Cardiac septum (tissue), 1 donor: ENCODE measurements around the gene PDE1A. TPM values are rescaled to one million over a fixed set of nuclear protein-coding genes. Genes with fewer than 3 reads are reported as not detected.

ENCODE experiments used
- DNase-seq: peaks from one replicate; pipeline ENCODE4 v3.0.0-alpha.2; 2020; ENCODE audit warnings: low spot score
- intact Hi-C: fragments of 100-400 bp; cut with DNase I; formaldehyde crosslinking; loops from one replicate; pipeline ENCODE4 v1.14.0; 2022
- total RNA-seq: library from RNA; stranded (reverse); fragmentation: NEBNext Ultra II Directional; extraction: Animal tissue kit (Norgen Biotek cat#: 25700); gene quantifications from one replicate; pipeline ENCODE4 v1.2.1, GENCODE V29; 2021
- donor health status: DM: no; HTN: no; CAD: no.

Gene PDE1A
- total RNA-seq, 1 donor from 2014 or later = 9.6 TPM

DNA sequence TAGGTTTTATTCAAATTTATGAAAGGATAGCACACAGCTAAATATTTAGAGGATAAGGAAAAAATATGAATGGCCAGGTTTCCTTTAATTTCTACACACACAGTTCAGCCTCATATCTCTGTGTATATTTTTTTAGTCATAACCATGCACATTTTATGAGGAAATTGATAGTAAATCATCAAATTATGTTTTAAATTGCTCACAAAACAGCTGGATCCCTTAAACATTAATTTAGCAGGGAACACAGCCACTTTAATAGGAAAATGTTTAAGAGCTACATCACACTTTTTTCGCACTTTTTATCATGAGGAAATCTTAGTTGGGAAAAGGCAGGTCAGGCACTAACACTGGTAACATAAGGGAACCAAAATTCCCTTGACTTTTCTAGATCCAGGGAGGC, 65.4 kb downstream of the PDE1A start:
- no peak for DNase-seq
- intact Hi-C loops = no loop called here

DNA sequence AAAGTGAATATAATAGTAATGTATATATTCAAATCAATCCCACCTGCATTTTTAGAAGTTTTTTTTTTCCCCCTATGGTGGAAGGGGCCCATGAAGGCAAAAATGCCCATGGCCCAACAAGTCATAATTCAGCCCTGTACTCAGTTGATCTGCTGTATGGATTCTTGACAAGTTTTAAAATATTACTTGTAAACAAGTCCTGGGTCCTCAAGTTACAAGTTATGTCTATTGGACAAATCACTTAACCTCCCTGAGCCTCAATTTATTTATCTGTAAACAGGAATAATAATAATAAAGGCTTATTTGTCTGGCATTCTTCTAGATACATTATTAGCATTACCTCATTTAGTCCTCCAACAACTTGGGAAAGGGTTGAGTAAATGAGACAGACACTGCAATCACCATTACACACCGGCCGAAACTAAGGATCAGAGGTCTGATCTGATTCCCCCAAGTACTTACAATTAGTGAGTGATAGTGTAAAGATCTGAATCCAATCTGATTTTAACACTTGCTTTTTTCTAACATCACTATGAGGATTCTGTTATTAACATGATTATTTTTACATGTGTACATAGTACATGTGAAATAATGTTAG, 66.1 kb downstream of the PDE1A start:
- intact Hi-C loops = no loop called here
- no peak for DNase-seq

DNA sequence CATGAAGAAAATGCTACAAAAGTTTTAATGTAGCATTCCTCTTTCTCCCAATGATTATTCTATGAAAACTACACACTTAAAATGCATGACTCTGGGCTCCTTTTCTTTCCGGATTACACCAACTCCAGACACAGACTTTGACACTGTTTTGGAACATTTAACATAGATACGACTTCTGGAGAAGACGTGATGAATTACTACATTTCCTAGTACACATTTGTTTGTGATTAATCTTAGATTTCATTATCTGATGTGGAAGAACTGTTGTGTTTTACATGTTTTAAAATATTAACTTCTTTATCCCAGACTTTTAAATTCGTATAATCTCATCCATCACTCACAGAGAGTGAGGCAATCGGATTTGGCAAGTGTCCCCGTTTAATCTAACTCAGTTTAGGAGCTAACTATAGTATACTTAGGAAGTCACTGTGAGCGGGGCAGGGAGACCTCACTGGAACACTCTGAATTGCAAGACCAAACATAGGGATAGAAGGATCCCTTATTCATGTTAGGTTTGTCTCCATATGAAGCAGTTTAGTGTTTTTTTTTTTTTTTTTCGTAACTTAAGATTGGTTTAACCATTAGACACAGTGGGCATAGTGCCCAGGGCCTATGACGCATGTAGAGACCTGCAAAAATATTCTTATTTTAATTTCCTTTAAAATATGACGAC, 66.7 kb downstream of the PDE1A start:
- DNase-seq = no peak
- intact Hi-C loops = no loop called here

DNA sequence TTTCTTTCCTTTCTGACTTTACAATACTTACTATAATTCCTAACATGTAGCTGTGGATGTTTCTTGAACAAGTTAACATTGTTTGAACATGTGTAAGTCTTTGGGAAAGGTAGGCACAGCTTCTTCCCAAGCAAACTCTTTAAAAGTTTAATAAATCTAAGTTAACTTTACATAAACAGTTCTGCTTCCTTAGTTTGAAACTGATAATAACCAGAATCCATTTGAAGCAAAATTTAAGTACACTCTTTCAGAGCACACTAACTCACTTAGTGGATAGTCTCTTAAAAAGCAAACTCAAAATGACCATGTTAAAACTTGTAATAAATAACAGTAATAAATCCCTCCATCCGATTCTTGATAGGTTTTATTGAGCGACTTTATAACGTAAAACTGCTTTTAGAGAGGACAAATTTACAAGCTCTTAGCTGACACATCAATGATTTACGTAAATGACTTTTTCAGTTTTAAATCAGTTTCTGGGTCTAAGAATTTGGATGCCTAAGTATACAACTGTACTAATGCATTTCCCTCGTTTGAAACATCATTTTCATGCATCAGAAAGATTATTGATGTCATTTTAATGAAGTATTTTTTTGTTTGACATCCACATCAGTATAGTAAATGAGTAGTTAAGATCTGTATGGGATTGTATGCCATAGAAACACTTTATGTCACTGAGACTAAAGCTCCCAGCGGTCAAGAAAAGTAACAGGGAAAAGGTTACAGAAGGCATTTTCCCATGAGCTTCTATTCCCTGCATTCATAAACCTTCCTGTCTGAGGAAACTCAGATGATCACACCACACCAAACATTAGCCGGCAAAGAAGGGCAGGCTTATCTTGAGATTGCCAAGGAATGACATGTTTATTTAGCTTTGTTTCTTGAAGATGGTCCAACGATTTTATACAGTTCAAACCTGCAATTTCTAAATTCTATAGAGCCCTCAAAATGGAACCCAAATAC, 67.5 kb downstream of the PDE1A start:
- intact Hi-C loops = no loop called here
- DNase-seq = no peak

DNA sequence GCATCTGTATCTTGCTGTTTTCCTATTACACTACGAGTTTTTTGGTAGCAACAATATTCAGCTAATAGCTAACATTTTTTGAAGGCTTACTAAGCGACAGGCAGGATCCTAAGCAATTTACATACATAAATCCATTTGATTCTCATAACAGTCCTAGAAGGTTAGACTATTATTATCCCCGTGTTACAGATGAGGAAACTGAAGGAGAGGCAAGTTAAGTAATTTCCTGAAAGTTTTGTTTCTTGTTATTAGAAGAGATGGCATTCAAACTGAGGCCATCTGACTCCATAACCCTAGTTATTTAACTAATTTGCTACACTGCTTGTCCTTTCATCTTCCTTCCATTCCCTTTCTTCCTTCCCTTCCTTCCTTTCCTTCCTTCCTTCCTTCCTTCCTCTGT, 68.2 kb downstream of the PDE1A start:
- intact Hi-C loops = no loop called here
- DNase-seq = no peak

DNA sequence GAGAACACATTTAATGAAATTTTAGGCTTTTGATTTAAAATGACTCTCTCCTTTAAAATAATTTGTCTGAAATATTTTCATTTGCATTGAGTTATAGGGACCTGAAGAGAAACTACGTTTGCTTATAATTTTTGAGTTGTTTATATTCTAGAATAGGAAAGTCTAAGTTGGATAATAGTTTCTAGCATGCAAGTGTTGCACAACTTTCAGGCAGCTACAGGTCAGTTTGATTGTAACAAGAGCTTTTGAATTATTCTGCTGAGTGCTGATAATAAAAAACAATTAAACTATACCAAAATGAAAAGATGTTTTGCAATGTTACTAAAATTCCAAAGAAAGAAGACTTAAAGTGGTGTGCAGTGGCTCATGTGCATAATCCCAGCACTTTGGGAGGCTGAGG, 71.0 kb downstream of the PDE1A start:
- intact Hi-C loops = no loop called here
- DNase-seq = no peak

DNA sequence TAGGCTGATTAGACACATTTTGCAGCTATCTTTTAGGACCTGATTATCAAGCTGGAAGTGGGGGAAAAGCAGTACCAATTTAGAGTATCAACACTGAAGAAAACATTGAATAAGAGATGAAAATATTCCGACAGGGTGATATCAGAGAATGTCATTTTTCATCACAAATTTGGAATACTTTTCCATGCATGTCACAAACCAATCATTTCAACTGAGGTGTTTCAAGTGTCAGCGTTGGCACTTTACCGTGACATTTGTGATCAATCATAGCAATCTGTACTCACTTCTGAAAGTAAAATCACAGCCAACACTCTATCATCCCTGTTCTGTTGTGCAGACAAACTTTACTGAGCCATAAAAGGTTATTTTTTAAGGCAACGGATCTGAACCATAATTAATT, 75.4 kb downstream of the PDE1A start:
- DNase-seq = no peak
- intact Hi-C loops = no loop called here

DNA sequence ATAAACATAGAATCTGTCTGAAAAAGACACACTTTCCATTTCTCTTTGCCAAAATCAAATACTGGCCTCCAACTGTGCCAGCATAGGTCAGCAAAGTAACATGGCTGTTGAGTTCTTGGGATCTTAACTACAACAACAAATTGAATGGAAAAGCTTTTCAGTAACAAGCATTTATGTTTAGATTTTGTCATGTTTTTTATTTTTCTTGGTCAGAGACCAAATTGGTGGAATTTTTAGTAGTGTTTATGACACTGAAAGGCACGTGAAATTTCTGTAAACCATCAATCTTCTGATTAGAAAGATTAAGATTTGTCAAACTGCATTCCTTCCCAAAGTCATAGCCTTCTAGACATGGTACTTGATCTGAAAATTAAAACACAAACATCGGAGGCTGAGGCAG, 77.6 kb downstream of the PDE1A start:
- no peak for DNase-seq
- intact Hi-C loops = no loop called here

DNA sequence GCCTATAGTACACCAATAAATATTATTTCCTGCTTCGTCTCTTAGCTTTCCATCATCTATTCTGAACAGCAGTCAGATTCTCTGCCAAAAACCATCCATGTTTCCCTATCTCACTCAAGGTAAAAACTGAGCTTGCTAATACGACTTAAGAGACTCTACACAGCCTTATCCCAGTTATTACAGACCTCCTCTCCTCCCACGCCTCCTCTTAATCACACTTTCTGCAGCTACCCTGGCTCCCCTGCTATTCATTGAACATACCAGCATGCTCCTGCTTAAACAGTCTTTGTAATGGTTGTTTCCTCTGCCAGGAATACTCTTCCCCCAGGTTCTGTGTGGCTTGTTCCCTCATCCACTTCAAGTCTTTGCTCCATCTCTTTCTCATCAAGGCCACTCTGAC, 81.5 kb downstream of the PDE1A start:
- intact Hi-C loops = no loop called here
- DNase-seq = no peak

DNA sequence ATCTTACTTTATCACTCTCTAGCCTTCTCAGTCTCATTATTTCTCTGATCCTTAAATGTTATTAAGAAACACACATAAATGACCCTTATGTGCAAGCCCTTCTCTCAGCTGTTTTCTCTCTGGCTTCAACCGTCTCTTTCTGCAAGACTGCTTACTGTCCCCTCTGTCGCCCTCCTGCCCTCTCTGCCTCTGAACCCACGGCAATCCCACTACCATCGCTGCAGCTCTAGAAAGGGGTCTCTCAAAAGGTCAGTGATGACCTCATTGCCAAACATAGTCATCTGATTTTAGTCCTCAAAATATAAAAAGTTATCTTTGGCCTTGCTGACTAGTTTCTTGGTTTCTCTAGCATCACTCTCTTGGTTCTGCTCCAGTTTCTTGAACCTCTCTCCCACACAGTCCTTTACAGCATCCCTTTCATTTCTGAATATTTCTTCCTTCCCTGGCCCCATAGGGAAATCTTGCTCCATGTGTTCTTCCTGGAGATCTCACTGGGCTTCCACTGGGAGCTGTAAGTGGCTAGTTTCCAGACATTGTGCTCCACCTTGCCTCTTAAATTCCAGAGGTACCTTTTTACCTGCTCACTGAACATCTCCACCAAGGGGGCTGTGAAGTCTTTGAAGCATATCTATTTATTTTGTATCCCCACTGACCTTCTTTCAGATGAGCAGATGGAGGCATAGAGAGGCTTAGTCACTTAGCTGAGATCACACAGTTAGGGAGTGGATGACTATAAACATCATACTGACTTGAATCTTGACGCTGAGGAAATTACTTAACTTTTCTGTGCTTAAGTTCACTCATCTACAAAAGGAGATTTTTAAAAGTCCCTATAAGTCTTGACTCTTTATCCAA, 96.2 kb downstream of the PDE1A start:
- intact Hi-C loops = no loop called here
- no peak for DNase-seq

DNA sequence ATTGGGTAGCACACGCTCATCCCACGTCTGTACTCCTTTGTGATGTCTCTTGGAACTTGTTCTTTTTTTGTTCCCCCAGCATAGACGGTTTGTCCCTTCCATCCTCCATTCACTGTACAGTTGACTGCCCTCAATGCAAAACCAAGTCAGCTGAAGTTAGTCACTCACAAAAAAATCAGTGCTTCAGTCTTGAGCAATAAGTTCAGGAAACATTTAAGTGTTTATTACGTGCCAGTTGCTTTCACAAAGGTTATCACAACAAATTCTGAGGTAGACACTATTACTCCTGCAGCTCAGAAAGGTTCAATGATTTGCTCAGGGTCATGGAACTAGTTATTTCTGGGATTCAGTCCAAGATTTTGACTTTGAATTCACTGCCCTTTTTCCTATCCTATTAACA, 102.2 kb downstream of the PDE1A start:
- intact Hi-C loops = no loop called here

DNA sequence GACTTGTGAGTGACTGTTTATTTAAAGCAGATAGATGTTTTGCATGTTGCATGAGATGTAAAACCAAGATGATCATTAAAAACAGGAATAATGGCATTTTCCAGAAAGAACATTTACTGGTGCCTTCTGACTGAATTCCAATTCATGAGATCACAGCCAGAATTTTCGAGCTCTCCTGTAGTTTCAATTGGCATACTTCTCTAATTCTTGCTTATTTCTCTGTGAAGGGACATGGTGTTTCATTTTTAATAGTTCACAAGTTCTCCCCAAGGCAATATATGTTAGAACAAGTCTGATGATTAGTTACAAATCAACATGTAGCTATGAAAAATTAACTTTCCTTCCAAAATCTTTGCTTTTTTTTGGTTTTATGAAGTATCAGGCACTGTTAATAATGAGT, 105.7 kb downstream of the PDE1A start:
- intact Hi-C loops = no loop called here
- no peak for DNase-seq

More for the DNA sequence above, 102.2 kb downstream of the PDE1A start:
- DNase-seq = no peak

DNA sequence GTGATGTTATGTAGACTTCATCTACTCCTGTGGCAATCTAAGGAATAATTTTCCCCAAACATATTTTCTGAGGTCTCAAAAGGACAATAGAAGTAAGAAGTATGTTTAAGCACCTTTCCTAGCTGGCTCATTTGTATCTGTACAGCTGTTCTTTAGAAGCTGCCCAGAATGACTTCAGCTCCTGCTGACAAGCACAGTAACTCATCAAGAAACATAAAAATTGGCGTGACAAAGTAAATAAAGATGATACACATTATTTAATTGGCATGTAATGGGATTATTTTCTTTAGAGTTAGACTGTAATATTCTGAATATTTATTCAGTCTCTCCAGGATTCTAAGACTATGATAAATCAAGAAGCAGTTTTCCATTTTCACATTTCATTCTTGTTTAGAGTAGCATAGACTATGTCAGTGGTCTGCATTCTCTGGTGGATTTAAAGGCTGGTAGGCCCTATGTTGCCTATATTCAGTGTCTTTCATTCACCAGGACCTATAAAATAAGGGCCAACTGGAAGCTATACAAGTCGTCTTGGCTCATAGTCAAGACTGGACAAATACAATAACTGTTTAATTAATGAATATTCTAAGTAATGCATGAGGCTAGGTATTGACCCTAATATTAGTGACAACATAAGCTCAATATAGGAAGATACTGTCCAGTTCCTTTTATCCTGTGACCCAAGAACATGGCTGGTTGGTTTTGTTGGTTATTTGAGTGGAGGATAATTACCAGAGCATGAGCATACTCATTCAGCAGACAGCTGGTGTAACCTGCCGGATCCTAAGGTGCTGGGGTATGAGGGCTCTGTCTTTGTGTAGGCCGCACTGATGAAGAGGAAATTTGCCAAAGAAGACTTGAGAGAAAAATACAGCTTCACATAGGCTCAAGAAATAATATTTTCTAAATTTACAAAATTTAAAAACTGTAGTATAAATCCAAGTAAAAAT, 107.0 kb downstream of the PDE1A start:
- no peak for DNase-seq
- intact Hi-C loops = no loop called here

DNA sequence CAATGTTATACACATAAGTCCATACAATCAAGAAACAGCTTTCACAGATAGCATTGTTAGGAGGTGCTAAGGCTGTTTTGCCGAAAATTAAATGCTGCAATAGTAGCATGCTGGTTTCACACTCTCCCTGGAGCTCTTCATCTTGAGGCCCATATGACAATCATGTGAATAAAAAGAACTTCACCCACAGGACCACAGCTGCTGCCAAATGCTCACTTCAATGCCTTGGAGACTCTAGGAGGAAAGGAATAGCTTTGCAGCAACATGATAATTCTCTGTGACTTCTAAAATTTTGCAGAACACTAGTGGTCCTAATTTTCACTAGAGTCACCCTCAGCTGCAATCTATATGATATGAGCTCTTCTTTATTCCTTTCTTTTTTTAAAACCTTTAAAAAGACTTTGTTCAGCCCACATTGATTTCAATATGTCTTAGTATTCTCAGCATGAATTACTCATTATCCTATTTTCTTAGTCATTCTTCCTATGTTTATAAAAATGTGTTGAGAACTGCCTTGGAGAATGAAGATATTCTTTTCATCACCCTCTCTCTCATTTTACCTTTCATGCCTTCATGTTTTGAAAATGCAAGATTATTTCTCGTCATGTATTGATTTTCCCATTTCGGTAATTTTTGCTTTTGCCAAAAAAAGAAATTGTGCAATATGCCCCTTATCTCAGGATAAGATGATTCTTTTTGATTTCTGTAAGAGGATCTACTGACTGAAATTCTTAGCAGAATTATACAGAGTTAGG, 108.2 kb downstream of the PDE1A start:
- no peak for DNase-seq
- intact Hi-C loops = no loop called here

DNA sequence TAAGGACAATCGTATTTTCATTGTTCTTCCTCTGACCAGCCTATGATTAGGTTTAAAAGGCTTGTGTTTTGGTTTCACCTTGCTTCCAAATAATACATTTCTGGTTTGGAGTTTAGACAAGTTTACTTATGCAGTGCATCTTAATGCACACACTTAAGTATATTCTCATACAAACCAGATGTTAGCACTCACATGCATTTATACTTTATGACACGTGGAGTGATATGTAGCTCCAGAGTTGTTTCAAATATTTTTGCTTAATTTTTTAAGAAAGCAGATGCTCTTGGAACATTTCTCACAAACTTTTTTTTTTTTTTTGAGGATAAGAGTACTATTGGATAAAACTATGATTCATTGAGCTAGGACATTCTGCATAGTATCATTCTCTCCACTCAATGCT, 109.9 kb downstream of the PDE1A start:
- intact Hi-C loops = no loop called here

DNA sequence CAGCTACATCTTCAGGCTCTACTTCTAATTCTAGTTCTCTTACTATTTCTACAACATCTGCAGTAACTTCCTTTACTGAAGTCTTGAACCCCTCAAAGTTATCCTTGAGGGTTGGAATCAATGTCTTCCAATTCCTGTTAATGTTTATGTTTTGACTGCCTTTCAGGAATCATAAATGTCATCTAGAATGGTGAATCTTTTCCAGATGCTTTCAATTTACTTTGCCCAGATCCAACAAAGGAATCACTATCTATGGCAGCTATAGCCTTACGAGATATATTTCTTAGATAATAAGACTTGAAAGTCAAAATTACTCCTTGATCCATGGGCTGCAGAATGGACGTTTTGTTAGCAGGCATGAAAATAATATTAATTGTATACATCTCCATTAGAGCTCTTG, 123.9 kb downstream of the PDE1A start:
- intact Hi-C loops = loop anchor here (10.0 kb wide), 1 partner anchor 342 kb away; no protein-coding TSS in a partner anchor
- no peak for DNase-seq

More for the DNA sequence above, 109.9 kb downstream of the PDE1A start:
- no peak for DNase-seq

DNA sequence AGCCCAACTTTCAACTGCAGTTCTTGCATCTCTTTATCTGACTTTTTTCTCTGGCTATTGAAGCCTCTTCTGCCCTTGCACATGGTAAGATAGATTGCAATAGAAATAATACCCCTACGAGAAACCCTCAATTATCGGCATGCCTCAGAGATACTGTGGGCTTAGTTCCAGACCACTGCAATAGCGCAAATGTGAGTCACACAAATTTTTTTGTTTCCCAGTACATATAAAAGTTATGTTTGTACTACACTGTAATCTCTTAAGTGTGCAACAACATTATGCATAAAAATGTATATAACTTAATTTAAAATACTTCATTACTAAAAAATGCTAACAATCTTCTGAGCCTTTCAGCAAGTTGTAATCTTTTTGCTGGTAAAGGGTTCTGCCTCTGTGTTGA, 124.7 kb downstream of the PDE1A start:
- DNase-seq = no peak
- intact Hi-C loops = loop anchor here (10.0 kb wide), 1 partner anchor 343 kb away; no protein-coding TSS in a partner anchor

DNA sequence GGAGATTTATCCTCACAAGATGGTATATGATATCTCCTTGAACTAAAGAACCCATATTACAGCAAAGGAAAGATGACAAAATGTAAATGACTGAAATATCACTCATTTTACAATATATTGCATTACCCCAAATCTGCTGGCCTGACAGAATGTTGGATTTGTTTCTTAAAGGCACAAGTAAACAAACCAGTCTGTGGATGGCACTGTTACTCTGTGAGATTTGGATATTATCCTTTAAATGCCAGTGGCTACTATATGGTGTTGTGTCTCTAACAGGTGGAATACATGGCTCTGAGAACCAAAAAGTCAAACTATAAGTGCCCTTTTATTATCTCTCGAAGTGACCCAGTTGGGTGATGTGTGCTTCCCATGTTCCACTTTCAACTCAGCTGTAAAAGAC, 125.7 kb downstream of the PDE1A start:
- DNase-seq = no peak
- intact Hi-C loops = loop anchor here (10.0 kb wide), 1 partner anchor 344 kb away; no protein-coding TSS in a partner anchor
